LoVo (cell line): Measurements from ENCODE around the gene VSIG2.
A peak's percentile ranks its signal among the peaks of the same experiment; 100 is the strongest.

ENCODE experiments used
- DNase-seq: peaks from one replicate; pipeline ENCODE4 v3.0.0-alpha.2; 2016; ENCODE audit warnings: low spot score

Gene VSIG2

GRCh38 chr11:124724979-124725718 lies 26.9 kb downstream of the VSIG2 start:
- no peak for DNase-seq

GRCh38 chr11:124722176-124722575 lies 29.9 kb downstream of the VSIG2 start:
- no peak for DNase-seq

GRCh38 chr11:124719534-124719933 lies 32.5 kb downstream of the VSIG2 start:
- no peak for DNase-seq

GRCh38 chr11:124718801-124719200 lies 33.3 kb downstream of the VSIG2 start:
- no peak for DNase-seq

- DNase-seq = peak; percentile 41
Measured at GRCh38 chr11:124717786-124718651, 34.0 kb downstream of the VSIG2 start.

GRCh38 chr11:124717421-124717785 lies 34.7 kb downstream of the VSIG2 start:
- DNase-seq = no peak

GRCh38 chr11:124716591-124716990 lies 35.5 kb downstream of the VSIG2 start:
- no peak for DNase-seq

GRCh38 chr11:124712392-124712791 lies 39.7 kb downstream of the VSIG2 start:
- no peak for DNase-seq

- no peak for DNase-seq
Measured at GRCh38 chr11:124707829-124708228, 44.2 kb downstream of the VSIG2 start.

GRCh38 chr11:124700028-124700427 lies 52.0 kb downstream of the VSIG2 start:
- no peak for DNase-seq

- DNase-seq = no peak
Measured at GRCh38 chr11:124699547-124699946, 52.5 kb downstream of the VSIG2 start.
